HG02943 (cell line): ENCODE measurements around the gene RIPK3.

Experiments used
- ATAC-seq: cut with Tn5 transposase; IDR thresholded peaks from one replicate; pipeline ENCODE4 v1.9.1; 2021; ENCODE audit warnings: mild to moderate bottlenecking, low read depth, moderate library complexity; ENCODE audit not compliant: unreplicated experiment

RIPK3 gene

DNA sequence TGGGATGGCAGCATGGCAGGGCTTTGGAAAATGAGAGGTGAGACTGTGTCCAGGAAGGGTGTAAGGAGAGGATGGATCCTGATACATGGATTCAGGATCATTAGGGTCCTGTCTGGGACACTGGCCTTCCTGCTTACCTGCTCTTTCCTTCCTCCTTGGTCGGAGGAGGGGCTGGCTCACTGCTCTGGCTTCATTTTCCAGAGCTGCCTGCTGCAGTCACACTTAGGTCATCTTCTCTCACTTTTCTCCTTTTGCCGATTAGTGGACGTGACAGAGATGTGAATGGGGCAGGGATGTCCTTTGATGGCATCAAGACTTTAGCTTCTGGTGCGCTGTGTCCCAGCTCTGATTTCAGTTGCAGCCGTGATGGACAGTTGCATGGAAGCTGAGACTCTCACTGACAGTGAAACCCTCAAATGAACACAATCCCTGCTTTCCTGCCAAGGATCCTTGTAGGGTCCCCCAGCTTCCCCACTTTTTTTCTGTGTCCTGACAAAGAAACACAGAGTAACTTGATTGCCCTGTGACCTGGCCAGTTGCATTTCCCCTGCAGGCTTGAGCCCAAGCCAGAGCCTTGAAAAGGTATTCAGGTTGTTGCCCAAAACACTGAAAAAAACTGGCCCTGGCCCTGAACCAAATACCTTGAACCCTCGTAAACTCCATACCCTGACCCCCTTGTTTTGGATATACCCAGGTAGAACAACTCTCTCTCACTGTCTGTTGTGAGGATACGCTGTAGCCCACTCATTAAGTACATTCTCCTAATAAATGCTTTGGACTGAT lies 31.3 kb downstream of the RIPK3 start:
- no peak for ATAC-seq

DNA sequence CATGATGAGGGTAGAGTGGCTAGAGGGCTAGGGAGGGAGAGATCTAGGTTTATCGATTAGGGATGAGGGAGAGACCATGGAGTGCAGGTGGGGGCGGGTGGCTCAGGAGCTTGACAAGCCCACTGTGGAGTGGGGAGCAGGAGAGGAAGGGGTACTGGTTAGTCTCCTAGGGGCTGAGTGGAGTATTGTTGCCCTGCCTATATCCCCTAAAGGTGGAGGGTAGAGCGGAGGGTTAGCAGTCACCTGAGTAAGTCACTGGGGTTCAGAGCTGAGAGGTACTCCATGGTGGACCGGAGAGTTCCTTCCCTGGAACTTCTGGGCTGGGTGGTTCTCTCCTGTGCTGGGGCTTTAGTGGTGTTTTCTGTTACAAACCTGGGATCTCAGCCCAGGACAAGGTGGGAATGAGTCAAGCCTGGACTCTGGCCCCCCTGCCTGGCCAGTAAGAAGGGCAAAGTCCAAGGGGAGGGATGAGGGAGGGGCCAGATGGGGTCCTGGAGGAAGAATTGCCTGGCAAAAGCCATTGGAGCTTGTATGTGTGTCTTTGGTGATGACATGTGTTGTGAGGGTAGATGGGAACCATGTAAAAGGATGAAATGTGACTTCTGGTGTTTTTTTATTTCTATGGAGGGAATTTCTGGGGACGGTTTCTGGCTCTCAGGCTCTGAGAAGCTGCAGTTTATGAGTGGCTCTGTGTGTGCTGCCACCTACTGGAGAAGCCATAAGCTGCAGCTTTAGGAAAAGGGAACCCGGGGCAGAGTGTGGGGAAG lies 32.0 kb downstream of the RIPK3 start, which contains the start of gene CIDEB:
Gene CIDEB, minus strand, starts transcription at position 403 of the 767 bp plus-strand sequence. Its CDS starts 119 bp downstream, at position 284.
- no peak for ATAC-seq

DNA sequence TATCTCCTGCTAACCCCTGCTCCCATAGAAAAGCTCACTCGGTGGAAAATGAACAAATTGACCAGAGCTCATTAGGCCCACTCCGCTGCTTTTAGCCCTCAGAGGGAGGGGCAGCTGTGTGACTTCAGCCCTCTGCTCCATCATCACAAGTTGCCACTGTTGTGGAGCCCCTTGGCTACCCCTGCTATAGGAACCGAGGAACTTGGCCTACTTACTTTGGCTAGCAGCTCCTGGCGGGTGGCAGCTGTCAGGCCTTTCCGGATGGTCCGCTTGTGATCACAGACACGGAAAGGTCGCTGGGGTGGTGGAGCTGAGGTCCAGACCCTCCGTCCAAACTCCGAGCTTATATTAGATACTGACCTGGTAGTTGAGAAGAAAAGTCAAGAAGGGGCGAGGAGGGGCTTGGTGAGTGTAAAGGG lies 32.6 kb downstream of the RIPK3 start:
- ATAC-seq = no peak

DNA sequence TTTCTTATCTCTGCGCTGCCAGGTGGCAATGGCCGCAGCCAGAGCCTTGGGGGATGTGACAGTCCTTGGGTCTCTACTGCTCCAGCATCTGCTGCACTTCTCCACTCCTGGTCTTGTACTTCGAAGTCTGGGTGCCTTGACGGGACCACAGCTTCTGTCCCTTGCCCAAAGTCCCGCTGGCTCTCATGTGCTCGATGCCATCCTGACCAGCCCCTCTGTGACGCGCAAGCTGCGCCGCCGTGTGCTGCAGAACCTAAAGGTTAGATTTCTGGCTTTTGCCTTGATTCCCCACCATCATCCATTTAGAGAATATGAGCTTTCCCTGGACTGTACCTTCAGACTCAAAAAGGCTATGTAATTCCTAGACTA lies 35.8 kb downstream of the RIPK3 start:
- ATAC-seq = no peak

- no peak for ATAC-seq
Measured at GRCh38 chr14:24300326-24300980, 39.3 kb downstream of the RIPK3 start.

DNA sequence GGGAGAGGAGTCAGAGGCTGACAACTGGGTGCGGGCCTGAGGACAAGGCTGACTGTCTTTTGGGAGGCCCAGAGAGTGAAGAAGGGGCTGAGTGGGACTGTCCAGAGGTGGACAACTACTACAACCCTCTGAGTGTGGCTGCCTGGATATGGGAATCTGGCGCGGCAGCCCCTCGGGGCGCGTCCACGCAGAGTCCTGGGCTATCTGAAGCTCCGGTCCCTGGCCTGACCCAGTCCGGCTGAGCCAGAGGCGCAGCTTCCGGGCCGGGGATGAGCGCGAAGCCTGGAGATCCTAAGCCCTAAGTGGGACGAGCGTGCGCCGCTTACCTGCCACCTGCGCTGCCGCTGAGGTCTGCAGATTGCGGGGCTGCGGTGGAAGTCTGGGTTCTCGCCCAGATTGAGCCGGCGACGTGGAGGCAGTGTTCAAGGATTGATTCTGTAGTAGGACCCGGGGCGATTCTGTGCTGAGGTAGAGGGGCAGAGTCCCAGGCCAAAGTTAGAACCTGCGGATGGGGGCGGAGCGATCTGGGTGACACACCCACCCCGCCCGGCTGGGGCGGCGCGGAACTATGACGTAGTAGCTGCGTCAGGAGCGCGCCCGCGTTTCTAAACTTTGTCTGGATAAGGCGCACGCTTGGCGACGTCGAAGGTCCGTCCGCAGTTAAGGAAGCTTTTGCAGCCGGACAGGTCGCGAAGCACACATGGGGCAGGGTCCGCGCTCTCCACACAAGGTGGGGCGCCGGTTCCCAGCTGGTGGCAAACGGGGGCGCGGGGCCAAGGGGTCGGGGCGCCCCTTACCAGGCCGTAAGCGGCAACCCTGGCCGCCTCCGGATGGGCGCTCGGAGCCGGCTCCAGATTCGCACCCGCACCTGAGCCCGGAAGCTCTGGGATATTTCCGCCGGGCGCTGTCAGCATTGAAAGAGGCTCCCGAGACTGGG lies 40.3 kb downstream of the RIPK3 start, which contains the start of the genes DHRS1 and NOP9:
Gene DHRS1, minus strand, starts transcription at position 526 of the 937 bp plus-strand sequence. CDS start 674 bp downstream, outside the sequence.
Gene NOP9, plus strand, starts transcription at position 596 of the 937 bp plus-strand sequence. Its CDS starts 105 bp downstream, at position 701.
- ATAC-seq = peak; percentile 62

DNA sequence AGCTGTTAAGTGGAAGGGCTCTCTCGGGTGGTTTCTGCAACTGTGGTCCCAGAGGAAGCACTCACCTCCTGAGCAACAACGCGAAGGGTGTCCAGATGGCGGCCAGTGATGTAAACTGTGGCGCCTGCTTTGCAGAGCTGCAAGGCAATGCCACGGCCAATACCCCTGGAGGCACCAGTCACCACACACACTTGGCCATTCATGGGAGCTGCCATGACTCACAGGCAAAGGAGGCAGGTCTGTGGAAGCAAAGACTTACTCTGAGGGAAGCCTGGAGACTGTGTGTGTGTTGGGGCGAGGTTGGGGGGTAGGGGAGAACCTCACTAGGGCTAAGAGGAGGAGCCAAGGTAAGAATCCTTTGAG lies 40.9 kb downstream of the RIPK3 start:
- ATAC-seq = no peak

GRCh38 chr14:24297190-24297964 lies 42.4 kb downstream of the RIPK3 start:
- no peak for ATAC-seq

- ATAC-seq = no peak
Measured at GRCh38 chr14:24296341-24297157, 43.2 kb downstream of the RIPK3 start.

- ATAC-seq = no peak
Measured at GRCh38 chr14:24293525-24293924, 46.3 kb downstream of the RIPK3 start.

GRCh38 chr14:24292118-24292807 lies 47.5 kb downstream of the RIPK3 start:
- no peak for ATAC-seq

DNA sequence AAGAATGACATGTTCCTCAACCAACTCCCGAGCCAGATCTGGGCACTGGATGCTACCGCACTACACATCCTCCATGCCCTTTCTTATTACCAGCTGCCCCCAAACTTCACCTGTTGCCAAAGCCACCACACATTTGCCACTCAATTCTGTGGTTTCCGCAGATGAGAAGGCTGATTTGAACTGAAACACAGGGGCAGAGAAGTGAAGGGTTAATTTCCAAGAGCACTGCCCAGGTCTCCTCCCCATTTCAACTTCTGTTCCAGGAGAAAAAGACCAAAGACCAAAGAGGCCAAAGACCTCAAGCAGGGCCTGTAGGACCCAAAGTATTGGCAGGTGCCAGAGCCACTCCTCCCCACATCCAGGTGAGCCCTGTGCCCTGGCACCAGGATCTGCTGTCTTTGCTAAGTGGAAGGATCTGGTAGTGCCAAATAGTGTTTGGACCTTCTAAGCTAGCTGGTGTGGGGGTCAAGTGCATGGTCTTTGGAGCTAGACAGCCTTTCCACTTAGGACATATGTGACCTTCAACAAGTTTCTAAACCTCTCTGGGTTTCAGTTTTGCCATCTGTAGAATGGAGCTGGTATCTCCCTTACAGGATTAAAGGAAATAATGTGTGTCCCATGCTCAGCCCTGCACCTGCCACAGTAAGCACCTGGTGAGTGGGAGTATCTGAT lies 48.2 kb downstream of the RIPK3 start:
- ATAC-seq = no peak

GRCh38 chr14:24290746-24291145 lies 49.0 kb downstream of the RIPK3 start:
- ATAC-seq = no peak

DNA sequence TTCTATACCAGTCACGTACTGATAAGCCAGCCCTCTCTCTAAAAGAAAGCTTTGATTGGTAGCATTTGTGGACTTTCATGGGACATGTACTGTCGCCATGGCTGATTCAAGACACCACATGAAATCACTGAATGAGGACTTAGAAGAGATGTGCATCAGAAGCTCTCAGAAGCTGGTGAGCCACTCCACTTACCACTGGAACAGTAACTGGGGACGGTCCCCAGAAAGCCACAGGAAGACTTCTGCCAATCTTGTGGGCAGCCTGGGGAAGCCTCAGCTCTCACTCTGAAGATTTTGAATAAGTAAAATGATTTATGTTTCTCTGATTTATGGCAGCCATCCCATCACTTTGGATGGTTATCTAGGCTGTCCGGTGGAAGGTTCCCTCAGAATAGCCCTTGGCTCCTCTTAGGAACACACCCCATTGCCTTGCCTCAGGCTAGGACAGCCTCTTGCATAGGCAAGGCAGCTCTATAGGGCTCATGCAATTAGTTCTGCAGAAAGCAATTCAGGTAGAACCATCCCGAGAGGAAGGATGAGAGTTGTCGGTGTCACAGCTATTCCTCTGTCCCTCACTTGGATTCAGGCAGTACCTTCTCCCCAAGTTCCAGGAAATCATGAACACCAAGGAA lies 50.0 kb downstream of the RIPK3 start:
- no peak for ATAC-seq

GRCh38 chr14:24286996-24287395 lies 52.8 kb downstream of the RIPK3 start:
- no peak for ATAC-seq
